ENCODE measurements around the gene HES3.

GRCh38 chr1:6287431-6287886, 43.5 kb downstream of the HES3 start:
- TF ChIP-seq CTCF (IDR thresholded peaks at IDR 0.05), result no peak
- TF ChIP-seq TAF1 (IDR thresholded peaks at IDR 0.05; ENCODE audit: borderline replicate concordance, low read depth, low read length), result no peak
- TF ChIP-seq TCF12 (IDR thresholded peaks at IDR 0.05), result no peak
- TF ChIP-seq MXI1 (IDR thresholded peaks at IDR 0.05; ENCODE audit: low read depth, low read length), result no peak
- no peak for TF ChIP-seq POLR2AphosphoS5 (IDR thresholded peaks at IDR 0.05; ENCODE audit: low read depth, low read length)
- no peak for TF ChIP-seq SMC3 (IDR thresholded peaks at IDR 0.05; ENCODE audit: low read depth, low read length)
- no peak for TF ChIP-seq EP300 (IDR thresholded peaks at IDR 0.05; ENCODE audit: borderline replicate concordance in 1 of 2, low read depth in 1 of 2, low read length in 1 of 2)
- no peak for TF ChIP-seq JUND (IDR thresholded peaks at IDR 0.05)
- TF ChIP-seq EZH2phosphoT487 (IDR thresholded peaks at IDR 0.05; ENCODE audit: borderline replicate concordance, low read depth), result no peak
- TF ChIP-seq SIN3A (IDR thresholded peaks at IDR 0.05; ENCODE audit: borderline replicate concordance, low read depth, low read length), result no peak
- no peak for TF ChIP-seq USF2 (IDR thresholded peaks at IDR 0.05; ENCODE audit: borderline replicate concordance, low read depth, low read length)
